ENCODE data around the gene GCC1.

Gene GCC1

DNA sequence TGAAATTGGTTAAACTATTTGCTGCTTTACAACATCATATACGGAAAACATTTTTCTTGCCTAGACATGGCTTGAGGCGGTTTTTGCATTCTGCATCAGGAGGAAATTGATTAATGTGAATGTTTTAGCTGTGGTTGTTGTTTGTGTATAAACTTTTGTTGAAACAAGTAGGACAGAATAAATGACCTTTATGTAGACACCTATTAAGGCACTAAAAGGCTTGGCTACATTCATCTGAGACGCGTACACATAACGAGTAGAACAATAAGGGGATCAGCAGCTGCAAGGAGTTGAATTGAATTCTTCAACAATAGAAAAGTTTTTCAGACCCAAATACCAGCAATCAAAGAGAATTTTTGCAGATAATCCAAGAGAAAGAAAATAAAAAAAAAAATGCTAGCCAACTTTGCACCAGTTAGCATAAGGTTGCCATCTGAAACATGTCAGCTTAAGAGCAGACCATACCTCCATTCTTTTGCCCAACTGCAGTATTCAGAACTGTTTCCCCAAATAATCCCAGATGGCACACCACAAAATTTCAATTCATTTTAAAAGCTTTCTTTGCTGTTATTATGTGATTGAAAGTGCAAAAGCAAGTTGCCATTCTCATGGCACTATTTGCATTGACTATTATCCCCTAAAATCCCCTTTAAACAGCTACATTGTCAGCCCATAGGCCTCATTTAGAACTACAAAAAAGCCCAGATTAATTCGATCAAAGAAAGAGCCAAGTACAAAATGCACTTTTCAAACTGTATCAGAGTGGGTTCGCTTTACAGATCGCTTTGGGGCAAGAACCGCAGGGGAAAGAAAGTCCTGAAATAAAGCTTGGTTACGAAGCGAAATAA lies 49.6 kb downstream of the GCC1 start:
- DNase-seq: no peak

DNA sequence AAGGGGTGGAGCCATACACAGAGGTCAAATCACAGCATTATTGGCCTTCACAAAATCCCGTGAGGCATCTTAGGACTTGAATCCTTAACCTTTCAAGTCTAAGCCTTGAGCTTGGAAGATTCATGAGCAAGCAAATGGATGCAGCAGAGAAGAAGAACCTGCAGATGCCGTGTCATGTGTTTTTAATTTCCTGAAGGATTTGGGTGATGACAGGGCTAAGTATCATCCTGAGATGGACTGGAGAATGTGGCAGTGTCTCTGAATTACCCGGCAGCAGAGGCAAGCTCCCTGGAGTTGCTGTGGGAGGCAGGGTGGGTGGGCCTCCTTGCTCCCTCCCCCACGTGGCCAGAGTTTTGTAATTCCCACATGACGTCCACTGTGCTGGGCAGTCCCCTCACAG lies 50.8 kb downstream of the GCC1 start:
- no peak for DNase-seq

DNA sequence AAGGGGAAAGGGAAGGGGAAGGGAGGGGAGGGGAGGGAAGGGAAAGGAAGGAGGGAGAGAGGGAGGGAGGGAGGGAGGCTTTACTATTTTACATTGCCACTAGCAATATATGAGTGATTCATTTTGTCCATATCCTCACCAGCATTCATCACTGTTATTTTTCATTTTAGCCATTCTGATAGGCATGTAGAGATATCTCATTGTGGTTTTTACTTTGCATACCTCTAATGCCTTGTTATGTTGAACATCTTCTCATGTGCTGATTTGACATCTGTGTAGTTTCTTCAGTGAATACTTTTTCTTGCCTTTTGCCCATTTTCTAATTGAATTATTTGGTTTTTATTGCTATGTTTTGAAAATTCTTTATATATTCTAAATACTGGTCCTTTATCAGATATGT lies 52.7 kb downstream of the GCC1 start:
- DNase-seq: no peak

DNA sequence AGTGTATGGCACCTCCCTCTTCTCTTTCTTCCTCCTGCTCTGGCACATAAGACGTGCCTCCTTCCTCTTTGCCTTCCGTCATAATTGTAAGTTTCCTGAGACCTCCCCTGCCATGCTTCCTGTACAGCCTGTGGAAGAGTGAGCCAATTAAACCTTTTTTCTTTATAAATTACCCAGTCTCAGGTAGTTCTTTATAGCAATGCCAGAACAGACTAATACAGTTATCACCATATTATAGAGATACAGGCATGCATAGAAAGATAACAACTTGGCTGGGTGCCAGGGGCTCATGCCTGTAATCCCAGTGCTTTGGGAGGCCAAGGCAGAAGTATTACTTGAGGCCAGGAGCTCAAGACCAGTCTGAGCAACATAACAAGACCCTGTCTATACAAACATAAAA lies 53.2 kb downstream of the GCC1 start:
- no peak for DNase-seq
